K562 (cell line): ENCODE measurements around the gene DDHD1.

ENCODE experiments used
- BRCA1 ChIP-seq, 2 experiments: fragments of 450-650 bp in 1 of 2; sonication (generic) in 1 of 2; formaldehyde crosslinking in 1 of 2; IDR thresholded peaks; 2 replicates each; pipeline versions ENCODE4 v1.5.0 to v1.6.1; 2017 to 2020; ENCODE audit warnings: mild to moderate bottlenecking in 1 of 2, missing genetic modification reagents in 1 of 2
- ELF1 ChIP-seq: fragments of 200-800 bp; sonication (Bioruptor generic); IDR thresholded peaks from 2 replicates; pipeline ENCODE4 v1.6.1; 2016; ENCODE audit warnings: missing genetic modification characterization, missing compliant biosample characterization
- ESRRB ChIP-seq: fragments of 250-450 bp; sonication (Bioruptor Pico); IDR thresholded peaks from 2 replicates; pipeline ENCODE4 v1.5.0; 2020; ENCODE audit warnings: mild to moderate bottlenecking, moderate library complexity, borderline replicate concordance
- MAFG ChIP-seq: fragments of 450-650 bp; conservative IDR thresholded peaks from 2 replicates; pipeline ENCODE4 v1.6.1; 2016; ENCODE audit warnings: missing genetic modification characterization, missing compliant biosample characterization
- NFIC ChIP-seq: fragments of 450-650 bp; IDR thresholded peaks from 2 replicates; pipeline ENCODE4 v1.6.1; 2017; ENCODE audit warnings: mild to moderate bottlenecking, inconsistent platforms
- NFIX ChIP-seq: fragments of 250-450 bp; sonication (Bioruptor Pico); IDR thresholded peaks from 2 replicates; pipeline ENCODE4 v1.4.0; 2020; ENCODE audit warnings: low read depth, mild to moderate bottlenecking, moderate library complexity
- PHF20 ChIP-seq: fragments of 450-650 bp; IDR thresholded peaks from 2 replicates; pipeline ENCODE4 v1.6.1; 2018; ENCODE audit not compliant: partially characterized antibody
- PML ChIP-seq: IDR thresholded peaks from 2 replicates; pipeline ENCODE4 v1.6.1; 2012; ENCODE audit warnings: low read length, inconsistent platforms
- TF ChIP-seq, protein P1 (sequence below), 3 experiments: IDR thresholded peaks in 2 of 3; conservative IDR thresholded peaks in 1 of 3; 2 replicates each; pipeline ENCODE4 v1.5.1; 2011 to 2012; ENCODE audit warnings: low read length in 3 of 3, mild to moderate bottlenecking in 3 of 3, control low read depth in 2 of 3, improper control_type of control experiment in 1 of 3, inconsistent platforms in 1 of 3, low read depth in 1 of 3, mixed read lengths in 1 of 3, moderate library complexity in 1 of 3; ENCODE audit not compliant: insufficient read depth in 2 of 3
- TF ChIP-seq, protein P2 (sequence below): sonication (generic); formaldehyde crosslinking; IDR thresholded peaks from 2 replicates; pipeline ENCODE4 v1.8.1; 2023; ENCODE audit warnings: mild to moderate bottlenecking, missing genetic modification reagents, moderate library complexity

DNA sequence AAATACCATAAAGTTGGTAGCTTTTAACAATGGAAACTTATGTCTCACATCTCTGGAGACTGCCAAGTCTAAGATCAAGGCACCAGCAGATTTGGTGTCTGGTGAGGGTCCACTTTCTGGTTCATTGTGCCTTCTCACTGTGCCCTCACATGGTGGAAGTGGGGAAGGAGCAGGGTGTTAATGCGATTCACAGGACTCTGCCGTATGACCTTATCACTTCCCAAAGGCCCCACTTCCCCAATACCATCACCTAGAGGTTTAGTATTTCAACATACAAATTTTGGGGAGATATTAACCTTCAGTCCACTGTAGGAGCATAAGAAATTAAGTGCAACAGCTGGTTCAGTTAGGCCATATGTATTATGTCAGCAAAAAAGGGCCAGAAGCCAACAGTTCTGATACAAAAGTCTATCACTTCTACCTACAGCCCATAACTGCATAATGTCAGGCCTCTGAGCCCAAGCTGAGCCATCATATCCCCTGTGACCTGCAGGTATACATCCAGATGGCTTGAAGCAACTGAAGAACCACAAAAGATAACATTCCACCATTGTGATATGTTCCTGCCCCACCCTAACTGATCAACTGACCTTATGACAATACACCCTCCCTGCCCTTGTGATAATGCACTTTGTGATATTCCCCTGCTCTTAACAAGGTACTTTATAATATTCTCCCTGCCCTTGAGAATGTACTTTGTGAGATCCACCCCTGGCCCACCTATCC lies 24.7 kb downstream of the DDHD1 start:
- TF ChIP-seq, protein P1, sequence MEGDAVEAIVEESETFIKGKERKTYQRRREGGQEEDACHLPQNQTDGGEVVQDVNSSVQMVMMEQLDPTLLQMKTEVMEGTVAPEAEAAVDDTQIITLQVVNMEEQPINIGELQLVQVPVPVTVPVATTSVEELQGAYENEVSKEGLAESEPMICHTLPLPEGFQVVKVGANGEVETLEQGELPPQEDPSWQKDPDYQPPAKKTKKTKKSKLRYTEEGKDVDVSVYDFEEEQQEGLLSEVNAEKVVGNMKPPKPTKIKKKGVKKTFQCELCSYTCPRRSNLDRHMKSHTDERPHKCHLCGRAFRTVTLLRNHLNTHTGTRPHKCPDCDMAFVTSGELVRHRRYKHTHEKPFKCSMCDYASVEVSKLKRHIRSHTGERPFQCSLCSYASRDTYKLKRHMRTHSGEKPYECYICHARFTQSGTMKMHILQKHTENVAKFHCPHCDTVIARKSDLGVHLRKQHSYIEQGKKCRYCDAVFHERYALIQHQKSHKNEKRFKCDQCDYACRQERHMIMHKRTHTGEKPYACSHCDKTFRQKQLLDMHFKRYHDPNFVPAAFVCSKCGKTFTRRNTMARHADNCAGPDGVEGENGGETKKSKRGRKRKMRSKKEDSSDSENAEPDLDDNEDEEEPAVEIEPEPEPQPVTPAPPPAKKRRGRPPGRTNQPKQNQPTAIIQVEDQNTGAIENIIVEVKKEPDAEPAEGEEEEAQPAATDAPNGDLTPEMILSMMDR (IDR thresholded peaks at IDR 0.05 in 2 of 3, conservative IDR thresholded peaks at IDR 0.05 in 1 of 3; ENCODE audit: insufficient read depth in 2 of 3, low read depth in 1 of 3, low read length in 3 of 3) = no peak
- TF ChIP-seq BRCA1 (IDR thresholded peaks at IDR 0.05) (no peak), BRCA1 (CRISPR knock-in tag; IDR thresholded peaks at IDR 0.05) (no peak), ELF1 (no peak), NFIC (no peak), MAFG (tag) (no peak; the same call in 1 of the 2 replicates), ESRRB (CRISPR knock-in tag) (no peak), PML (no peak), PHF20 (no peak), NFIX (CRISPR knock-in tag) (no peak)
- TF ChIP-seq, protein P2, sequence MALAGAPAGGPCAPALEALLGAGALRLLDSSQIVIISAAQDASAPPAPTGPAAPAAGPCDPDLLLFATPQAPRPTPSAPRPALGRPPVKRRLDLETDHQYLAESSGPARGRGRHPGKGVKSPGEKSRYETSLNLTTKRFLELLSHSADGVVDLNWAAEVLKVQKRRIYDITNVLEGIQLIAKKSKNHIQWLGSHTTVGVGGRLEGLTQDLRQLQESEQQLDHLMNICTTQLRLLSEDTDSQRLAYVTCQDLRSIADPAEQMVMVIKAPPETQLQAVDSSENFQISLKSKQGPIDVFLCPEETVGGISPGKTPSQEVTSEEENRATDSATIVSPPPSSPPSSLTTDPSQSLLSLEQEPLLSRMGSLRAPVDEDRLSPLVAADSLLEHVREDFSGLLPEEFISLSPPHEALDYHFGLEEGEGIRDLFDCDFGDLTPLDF (CRISPR knock-in tag) = no peak
